Uterus (tissue), 2 donors: ENCODE data around the gene L3MBTL1.

ENCODE experiments used
- POLR2A ChIP-seq, 2 donors: fragments of 450-650 bp; IDR thresholded peaks; one replicate each; pipeline ENCODE4 v1.6.1; 2016; ENCODE audit warnings: antibody characterized with exemption in 2 of 2, mild to moderate bottlenecking in 1 of 2, moderate library complexity in 1 of 2
- TF ChIP-seq, protein P1 (sequence below), 4 experiments: fragments of 200-600 bp in 2 of 4; fragments of 450-650 bp in 2 of 4; sonication (generic) in 2 of 4; IDR thresholded peaks; one replicate each; pipeline ENCODE4 v1.5.1; 2016 to 2019; ENCODE audit warnings: antibody characterized with exemption in 4 of 4, mild to moderate bottlenecking in 2 of 4, moderate library complexity in 1 of 4

GRCh38 chr20:43508106-43508505 lies 609 bp downstream of the L3MBTL1 start:
- TF ChIP-seq, protein P1, sequence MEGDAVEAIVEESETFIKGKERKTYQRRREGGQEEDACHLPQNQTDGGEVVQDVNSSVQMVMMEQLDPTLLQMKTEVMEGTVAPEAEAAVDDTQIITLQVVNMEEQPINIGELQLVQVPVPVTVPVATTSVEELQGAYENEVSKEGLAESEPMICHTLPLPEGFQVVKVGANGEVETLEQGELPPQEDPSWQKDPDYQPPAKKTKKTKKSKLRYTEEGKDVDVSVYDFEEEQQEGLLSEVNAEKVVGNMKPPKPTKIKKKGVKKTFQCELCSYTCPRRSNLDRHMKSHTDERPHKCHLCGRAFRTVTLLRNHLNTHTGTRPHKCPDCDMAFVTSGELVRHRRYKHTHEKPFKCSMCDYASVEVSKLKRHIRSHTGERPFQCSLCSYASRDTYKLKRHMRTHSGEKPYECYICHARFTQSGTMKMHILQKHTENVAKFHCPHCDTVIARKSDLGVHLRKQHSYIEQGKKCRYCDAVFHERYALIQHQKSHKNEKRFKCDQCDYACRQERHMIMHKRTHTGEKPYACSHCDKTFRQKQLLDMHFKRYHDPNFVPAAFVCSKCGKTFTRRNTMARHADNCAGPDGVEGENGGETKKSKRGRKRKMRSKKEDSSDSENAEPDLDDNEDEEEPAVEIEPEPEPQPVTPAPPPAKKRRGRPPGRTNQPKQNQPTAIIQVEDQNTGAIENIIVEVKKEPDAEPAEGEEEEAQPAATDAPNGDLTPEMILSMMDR (IDR thresholded peaks at IDR 0.05), result no peak
- TF ChIP-seq POLR2A (IDR thresholded peaks at IDR 0.05), result no peak
